Fibroblast of gingiva (primary cell): Measurements from ENCODE around the gene CEBPB.
"Not testable (repeated sequence)": the region's sequence is repeated elsewhere in the genome, so short reads cannot be mapped to it uniquely, and the experiment has no call there.

Experiments used
- DNase-seq: peaks from one replicate; pipeline ENCODE4 v3.0.0-alpha.2; 2011; ENCODE audit warnings: low read depth

The CEBPB gene

DNA sequence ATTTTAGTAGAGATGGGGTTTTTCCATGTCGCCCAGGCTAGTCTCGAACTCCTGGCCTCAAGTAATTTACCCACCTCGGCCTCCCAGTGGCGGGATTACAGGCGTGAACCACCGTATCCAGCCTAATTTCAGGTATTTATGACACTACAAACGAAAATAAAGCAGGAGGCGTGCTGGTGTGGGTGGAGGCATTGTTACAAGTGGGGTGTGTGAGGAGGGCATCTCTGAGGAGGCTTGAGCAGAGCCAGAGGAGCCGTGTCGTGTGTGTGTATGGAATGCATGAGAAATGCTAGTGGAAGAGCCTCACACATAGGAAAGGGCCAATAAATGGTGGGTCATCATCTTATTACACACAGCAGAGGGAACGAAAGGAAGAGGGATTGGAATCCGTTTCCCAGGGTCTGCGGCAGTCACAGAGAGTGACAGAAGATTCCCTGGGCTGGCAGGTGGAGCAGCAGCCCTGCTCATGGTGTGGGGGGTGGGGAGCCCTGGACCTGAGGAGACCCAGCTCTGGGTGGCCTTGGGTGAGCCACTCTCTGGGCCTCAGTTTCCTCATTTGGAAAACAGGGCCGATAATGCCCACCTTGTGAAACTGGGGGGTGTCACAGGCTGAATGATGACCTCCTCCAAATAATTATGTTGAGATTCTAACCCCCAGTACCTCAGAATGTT, 19.9 kb upstream of the CEBPB start:
- no peak for DNase-seq

GRCh38 chr20:50172347-50173013, 18.1 kb upstream of the CEBPB start:
- peak; percentile 79 for DNase-seq

DNA sequence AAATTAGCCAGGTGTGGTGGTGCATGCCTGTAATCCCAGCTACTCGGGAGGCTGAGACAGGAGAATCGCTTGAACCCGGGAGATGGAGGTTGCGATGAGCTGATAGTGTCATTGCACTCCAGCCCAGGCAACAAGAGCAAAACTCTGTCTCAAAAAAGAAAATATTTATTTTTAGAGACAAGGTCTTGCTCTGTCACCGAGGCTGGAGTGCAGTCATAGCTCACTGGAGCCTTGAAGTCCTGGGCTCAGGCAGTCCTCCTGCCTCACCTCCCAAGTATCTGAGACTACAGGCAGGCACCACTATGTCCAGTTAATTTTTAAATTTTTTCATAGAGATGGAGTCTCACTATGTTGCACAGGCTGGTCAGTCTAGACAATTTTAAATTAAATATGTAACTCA, 16.2 kb upstream of the CEBPB start:
- DNase-seq = no peak

DNA sequence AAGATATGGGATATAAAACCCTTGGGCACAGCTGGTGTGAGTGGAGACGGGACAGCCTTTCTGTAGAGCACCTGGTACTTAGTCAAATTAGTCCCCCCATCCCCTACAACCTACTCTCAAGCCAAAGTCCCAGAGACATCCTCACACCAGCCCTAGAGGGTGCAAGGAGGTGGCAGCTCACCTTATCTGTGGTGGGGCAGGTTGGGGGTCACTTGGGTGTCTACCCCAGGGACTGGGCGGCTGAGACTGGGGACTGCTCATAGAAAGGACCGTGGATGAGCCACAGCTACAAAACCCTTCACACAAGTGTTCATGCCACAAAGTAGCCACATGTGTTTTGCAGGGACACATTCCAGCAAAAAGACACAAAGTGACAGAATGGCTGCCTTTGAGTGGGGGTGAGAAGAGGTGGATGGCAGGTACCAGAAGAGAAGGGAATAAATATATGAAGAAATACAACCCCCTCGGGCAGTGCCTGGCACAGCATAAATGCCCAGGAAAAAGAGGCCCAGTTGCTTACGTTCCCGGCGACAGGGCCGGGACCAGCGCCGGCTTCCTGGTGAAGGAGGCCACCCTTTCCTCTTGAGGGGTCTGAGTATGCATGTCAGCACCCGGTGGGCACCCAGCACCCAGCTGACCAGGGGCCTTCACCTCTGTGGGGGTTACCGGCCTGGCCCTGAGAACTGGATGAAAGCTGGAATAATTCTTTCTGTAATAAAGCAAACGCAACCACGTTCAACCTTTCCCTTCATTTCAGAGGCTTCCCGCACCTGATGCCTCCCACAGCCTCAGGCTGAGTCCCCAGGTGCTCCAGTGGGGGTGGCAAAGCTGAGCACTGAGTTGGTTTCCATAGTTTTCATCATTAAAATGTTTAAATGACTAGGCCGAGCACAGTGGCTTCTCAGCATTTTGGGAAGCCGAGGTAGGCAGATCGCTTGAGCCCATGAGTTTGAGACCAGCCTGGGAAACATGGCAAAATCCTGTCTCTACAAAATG, 14.4 kb upstream of the CEBPB start:
- no peak for DNase-seq

- not testable (repeated sequence) for DNase-seq
Observed at GRCh38 chr20:50178672-50179071, 12.0 kb upstream of the CEBPB start.

DNA sequence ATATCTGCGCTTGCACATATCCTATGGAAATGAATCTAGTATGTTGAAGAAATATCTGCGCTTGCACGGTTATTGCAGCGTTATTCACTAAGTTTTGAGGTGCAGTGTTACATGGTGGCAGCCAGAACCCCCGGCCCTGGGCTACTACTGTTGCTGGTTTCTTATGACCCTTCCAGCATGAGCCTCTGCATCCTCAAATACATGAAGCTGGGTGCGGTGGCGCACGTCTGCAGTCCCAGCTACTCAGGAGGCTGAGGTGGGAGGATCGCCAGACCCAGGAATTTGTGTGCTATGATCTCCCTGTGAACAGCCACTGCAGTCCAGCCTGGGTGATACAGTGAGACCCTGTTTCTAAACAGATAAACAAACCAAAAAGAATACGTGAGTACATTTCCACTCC, 9.3 kb upstream of the CEBPB start:
- no peak for DNase-seq

GRCh38 chr20:50182346-50182745, 8.3 kb upstream of the CEBPB start:
- DNase-seq = no peak

DNA sequence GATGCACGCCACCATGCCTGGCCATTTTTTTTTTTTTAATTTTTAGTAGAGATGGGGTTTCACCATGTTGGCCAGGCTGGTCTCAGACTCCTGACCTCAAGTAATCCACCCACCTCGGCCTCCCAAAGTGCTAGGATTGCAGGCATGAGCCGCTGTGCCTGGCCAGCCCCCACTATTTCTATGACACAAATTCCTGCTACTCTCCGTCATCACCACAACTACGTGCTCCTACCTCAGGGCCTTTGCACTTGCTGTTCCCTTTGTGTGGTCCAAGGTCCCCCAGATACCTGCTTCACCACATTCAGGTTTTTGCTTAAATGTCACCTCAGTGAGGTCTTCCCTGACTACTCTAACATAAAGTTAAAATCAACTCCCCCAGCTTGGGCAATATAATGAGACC, 5.2 kb upstream of the CEBPB start:
- no peak for DNase-seq

DNA sequence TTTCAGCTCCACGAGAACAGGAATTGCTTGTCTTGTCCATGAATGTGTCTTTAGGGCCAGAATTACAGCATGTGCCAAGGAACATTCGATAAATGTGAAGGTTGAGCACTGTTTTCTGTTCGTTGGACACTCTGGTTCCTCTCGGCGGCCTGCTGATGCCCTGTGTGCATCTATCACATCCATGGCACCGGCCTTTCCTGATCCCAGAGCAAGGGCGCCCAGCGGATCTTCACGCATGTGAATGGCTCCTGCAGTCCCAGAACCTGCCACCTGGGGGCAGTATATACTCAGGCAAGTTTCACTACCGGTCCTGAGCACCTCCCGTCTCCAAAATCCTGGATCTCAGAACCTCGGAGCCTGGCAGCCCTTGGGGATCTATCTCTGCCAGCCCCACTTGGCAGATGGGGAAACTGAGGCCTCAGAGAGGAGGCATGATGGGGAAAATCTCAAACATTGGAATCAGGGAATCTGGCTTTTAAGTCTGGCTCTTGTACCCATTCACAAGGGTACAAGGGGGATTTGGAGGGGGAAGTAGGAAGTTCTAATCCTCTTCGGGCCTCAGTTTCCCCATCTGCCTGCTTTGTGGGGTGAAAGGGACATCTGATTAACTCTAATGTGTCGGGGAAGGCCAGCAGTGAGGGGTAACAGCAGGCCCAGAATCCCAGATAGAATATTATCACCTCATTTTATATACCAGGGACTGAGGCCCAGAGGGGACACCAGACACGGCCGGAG, 4.3 kb upstream of the CEBPB start:
- peak; percentile 67 for DNase-seq

GRCh38 chr20:50186987-50187402, 3.6 kb upstream of the CEBPB start:
- no peak for DNase-seq

DNA sequence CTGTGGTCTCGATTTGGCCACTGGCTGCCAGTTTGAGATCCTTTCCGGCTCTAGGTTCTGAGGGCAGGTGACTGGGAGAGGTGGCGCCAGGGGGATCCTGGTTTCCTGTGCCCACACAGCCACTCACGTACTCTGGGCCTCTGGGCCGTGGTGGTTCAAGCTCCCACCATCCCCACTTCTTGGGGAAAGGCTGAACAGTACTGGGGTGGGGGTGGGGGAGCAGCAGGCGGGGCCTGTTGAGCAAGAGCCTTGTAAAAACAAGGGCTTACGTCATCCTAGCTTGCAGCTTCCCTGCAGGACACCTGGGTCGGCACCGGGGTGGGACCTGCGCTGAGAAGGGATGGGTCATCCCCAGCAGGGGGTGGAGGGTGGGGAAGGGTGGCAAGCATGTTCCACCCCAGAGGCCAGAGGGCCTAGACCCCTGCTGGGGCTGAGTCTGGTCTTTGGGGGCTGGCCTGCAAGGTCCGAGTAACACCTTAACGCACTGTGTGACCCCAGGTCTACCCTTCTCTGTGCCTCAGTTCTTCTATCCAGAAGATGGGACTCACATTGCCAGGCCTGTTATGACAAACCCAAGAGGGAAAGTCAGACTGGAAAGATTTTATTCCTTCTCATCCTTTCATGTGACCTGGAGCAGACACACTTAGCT, 3.1 kb upstream of the CEBPB start:
- DNase-seq = no peak

- DNase-seq = no peak
Observed at GRCh38 chr20:50188287-50188688, 2.3 kb upstream of the CEBPB start.

DNA sequence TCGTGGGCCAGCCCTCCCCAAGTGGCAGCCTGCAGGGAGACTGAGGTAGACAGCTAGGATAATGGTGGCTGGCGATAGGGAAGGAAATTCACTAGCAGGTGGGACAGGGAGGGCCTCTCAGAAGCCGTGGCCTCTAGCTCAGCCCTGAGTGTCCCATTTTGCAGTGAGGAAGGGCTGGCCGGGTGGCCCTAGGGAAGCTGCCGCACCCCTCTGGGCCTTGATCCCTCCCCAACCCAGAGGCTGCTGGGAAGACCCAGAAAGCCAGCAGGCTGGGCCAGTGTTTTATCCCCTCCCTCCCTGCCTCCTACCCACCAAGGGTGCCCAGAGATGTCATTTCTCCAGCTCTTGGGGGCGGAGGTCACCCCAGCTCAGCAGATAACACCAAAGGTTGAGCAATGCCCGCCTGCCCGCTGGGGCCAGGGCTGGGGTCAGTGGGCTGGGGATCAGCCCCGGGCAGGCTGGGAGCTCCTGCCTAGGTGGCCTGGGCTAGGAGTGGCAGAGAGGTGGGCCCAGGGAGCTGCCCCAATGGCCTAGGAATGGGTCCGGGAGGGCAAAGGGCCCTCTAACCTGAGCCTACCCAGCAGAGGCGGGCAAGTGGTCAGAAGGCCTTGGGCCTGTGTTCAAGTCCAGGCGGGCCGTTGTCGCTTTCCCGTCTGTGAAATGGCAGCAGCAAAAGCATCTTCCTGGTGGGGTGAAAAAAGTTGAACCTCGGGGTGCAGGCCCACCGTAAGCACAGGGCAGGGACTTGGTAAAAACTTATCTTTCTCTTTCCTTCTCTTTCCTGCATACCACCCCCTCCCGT, 1.6 kb upstream of the CEBPB start:
- DNase-seq = no peak

DNA sequence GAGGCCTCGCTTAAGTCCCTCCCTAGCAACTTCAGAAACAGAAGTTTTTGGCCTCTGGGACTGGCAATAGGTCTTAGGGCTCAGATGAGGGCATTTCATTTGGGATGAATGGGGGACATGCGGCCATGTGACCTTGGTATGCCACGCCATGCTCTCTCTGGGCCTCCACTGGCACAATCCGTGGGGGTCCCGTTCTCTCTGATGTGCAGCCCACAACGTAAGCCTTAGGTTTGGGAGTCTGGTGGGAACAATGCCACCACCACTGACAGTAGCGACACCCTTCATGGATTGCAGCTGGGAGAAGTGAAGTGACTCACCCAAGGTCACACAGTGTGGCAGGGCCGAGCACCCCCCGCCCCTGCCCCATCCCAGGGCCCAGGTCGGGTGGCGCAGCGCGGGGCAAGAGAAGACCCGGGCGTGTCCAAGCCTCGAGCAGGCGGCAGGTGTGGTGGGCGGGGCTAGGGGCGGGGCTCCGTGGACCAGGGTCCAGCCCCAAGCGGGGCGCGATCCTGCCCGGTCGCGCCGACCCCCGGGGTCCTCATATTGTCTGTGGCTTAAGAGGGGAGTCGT, 864 bp upstream of the CEBPB start:
- DNase-seq = no peak

- DNase-seq = no peak
Observed at GRCh38 chr20:50191065-50191543, 474 bp downstream of the CEBPB start.

DNA sequence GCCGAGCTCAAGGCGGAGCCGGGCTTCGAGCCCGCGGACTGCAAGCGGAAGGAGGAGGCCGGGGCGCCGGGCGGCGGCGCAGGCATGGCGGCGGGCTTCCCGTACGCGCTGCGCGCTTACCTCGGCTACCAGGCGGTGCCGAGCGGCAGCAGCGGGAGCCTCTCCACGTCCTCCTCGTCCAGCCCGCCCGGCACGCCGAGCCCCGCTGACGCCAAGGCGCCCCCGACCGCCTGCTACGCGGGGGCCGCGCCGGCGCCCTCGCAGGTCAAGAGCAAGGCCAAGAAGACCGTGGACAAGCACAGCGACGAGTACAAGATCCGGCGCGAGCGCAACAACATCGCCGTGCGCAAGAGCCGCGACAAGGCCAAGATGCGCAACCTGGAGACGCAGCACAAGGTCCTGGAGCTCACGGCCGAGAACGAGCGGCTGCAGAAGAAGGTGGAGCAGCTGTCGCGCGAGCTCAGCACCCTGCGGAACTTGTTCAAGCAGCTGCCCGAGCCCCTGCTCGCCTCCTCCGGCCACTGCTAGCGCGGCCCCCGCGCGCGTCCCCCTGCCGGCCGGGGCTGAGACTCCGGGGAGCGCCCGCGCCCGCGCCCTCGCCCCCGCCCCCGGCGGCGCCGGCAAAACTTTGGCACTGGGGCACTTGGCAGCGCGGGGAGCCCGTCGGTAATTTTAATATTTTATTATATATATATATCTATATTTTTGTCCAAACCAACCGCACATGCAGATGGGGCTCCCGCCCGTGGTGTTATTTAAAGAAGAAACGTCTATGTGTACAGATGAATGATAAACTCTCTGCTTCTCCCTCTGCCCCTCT, 1.1 kb downstream of the CEBPB start:
- no peak for DNase-seq

DNA sequence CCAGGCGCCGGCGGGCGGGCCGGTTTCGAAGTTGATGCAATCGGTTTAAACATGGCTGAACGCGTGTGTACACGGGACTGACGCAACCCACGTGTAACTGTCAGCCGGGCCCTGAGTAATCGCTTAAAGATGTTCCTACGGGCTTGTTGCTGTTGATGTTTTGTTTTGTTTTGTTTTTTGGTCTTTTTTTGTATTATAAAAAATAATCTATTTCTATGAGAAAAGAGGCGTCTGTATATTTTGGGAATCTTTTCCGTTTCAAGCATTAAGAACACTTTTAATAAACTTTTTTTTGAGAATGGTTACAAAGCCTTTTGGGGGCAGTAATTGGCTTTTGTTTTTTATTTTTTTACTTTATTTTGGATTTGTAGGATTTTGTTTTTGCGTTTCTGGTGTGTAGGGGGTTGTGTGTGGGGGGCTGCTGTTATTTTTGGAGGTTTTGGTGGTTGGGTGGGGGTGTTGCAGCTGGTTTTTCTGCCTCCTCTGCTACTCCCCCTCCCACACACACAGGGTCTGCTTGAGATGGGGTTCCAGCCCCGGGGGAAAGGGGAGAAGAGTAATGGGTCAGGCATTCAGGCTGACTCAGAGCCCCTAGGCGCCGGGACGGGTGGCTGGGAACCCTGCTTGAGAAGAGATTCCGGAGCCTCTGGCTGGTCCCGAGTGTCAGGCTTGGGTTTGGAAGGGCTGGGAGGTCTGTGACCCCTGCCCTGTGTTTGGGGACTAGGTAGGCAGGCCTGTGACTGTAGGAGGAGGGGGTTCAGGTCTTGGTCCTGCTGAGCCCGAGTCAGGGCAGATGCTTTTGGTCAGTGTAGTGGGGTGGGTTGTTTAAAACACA, 2.0 kb downstream of the CEBPB start:
- DNase-seq = peak; percentile 73

- no peak for DNase-seq
Observed at GRCh38 chr20:50193199-50193835, 2.7 kb downstream of the CEBPB start.
